HL-60 (cell line): ENCODE measurements around the gene WWC1.

Source experiments
- CTCF ChIP-seq: IDR thresholded peaks from one replicate; pipeline ENCODE4 v1.5.1; 2011; ENCODE audit warnings: low read length, control low read depth, inconsistent platforms; ENCODE audit not compliant: insufficient read depth
- POLR2AphosphoS5 ChIP-seq: IDR thresholded peaks from 2 replicates; pipeline ENCODE4 v1.6.1; 2012; ENCODE audit warnings: low read depth
- SPI1 ChIP-seq: IDR thresholded peaks from 2 replicates; pipeline ENCODE4 v1.6.1; 2012; ENCODE audit warnings: low read depth, mild to moderate bottlenecking, borderline replicate concordance

GRCh38 chr5:168430296-168430695 is 138.9 kb downstream of the WWC1 start:
- TF ChIP-seq POLR2AphosphoS5, result no peak
- TF ChIP-seq CTCF, result no peak
- no peak for TF ChIP-seq SPI1
